Measurements from ENCODE around the gene SLC24A1.

GRCh38 chr15:65651831-65652749, 30.4 kb downstream of the SLC24A1 start:
- TF ChIP-seq CTCF (conservative IDR thresholded peaks at IDR 0.05; ENCODE audit: low read depth, low read length): no peak
- no peak for TF ChIP-seq EZH2phosphoT487 (IDR thresholded peaks at IDR 0.05; ENCODE audit: borderline replicate concordance, low read length)
- TF ChIP-seq EZH2 (IDR thresholded peaks at IDR 0.05; ENCODE audit: low read length, unreplicated experiment): no peak

Data from PC-3 (cell line).